Calu3 (cell line): ENCODE data around the gene TIMMDC1. TPM values are rescaled to one million over a fixed set of nuclear protein-coding genes. Genes with fewer than 3 reads are reported as not detected.

Experiments used
- BruUV-seq: library from RNA; stranded (reverse); fragments of 400-500 nt; replicated peaks from 2 replicates; lab custom pipeline; 2021; lab: Mats Ljungman, UMichigan
- CTCF ChIA-PET: fragments of 300-600 bp; sonication (Branson Sonifier 250); formaldehyde crosslinking; loops from one replicate; lab custom pipeline; 2022; ENCODE audit warnings: antibody characterized with exemption; lab: Charles Lee
- DNase-seq: peaks from one replicate; pipeline ENCODE4 v3.0.0; 2022
- H3K27ac Mint-ChIP-seq: one replicate; pipeline ENCODE4 v1.8.0; 2022; ENCODE audit warnings: mixed read lengths; ENCODE audit not compliant: unreplicated experiment
- H3K27me3 Mint-ChIP-seq: one replicate; pipeline ENCODE4 v1.8.0; 2022; ENCODE audit warnings: mixed read lengths; ENCODE audit not compliant: unreplicated experiment
- H3K36me3 Mint-ChIP-seq: one replicate; pipeline ENCODE4 v1.8.0; 2022; ENCODE audit warnings: mild to moderate bottlenecking, moderate library complexity, mixed read lengths; ENCODE audit not compliant: insufficient read depth, unreplicated experiment
- H3K4me1 Mint-ChIP-seq: one replicate; pipeline ENCODE4 v1.8.0; 2022; ENCODE audit warnings: mild to moderate bottlenecking, low read depth, mixed read lengths; ENCODE audit not compliant: unreplicated experiment
- H3K4me3 Mint-ChIP-seq: one replicate; pipeline ENCODE4 v1.8.0; 2022; ENCODE audit warnings: mild to moderate bottlenecking, low read depth, moderate library complexity, mixed read lengths; ENCODE audit not compliant: unreplicated experiment
- H3K9me3 Mint-ChIP-seq: one replicate; pipeline ENCODE4 v1.8.0; 2022; ENCODE audit warnings: low read depth, mixed read lengths; ENCODE audit not compliant: unreplicated experiment
- intact Hi-C: fragments of 100-400 bp; cut with micrococcal nuclease; formaldehyde crosslinking; loops from one replicate; pipeline ENCODE4 v1.10.0; 2022; ENCODE audit not compliant: unreplicated experiment
- total RNA-seq: library from RNA; stranded (reverse); gene quantifications from 2 replicates; pipeline ENCODE4 v1.2.3, GENCODE V29; 2022
- TF ChIP-seq, protein P1 (sequence below): fragments of 200-600 bp; IDR thresholded peaks from one replicate; pipeline ENCODE4 v1.8.0; 2022; ENCODE audit warnings: antibody characterized with exemption; ENCODE audit not compliant: unreplicated experiment

Gene TIMMDC1
- total RNA-seq, 1 experiment from 2014 or later = 84.1 TPM

DNA sequence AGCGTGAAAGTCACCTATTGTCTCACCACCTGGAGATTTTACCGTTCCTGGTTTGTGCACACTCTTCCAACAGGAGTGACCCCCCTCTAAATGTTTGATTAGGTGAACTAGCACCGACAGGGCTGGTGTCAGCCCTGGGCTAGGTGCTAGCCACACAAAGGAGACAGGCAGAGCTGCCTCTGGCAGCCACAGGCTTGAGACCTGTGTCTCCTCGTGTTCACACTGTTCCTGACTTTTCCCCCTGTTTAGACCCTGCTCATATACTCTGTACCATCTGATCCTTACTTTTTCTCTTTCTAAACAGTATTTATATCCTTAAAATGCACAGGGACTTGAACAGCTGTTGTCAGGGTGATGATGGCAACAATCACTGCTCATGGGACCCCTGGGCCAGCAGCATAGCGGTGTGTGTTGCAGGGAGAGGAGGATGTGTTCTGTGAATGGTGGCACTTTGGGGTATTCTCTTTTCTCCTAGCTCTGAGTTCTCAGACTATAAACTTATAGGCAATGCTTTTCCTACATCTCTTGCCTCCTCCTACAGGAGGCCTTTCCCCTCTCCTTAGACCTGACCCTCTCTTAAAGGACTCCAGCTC is 55.6 kb downstream of the TIMMDC1 start:
- intact Hi-C loops = no loop called here
- Mint-ChIP-seq H3K4me3 (no peak overlapping the region), H3K36me3 (no peaks in the 10 kb centered on the region), H3K27me3 (peaks cover 8% of the 10 kb centered on the region), H3K4me1 (no peaks in the 10 kb centered on the region), H3K9me3 (no peaks in the 10 kb centered on the region), H3K27ac (no peak overlapping the region)
- BruUV-seq = no TSS peak
- TF ChIP-seq, protein P1, sequence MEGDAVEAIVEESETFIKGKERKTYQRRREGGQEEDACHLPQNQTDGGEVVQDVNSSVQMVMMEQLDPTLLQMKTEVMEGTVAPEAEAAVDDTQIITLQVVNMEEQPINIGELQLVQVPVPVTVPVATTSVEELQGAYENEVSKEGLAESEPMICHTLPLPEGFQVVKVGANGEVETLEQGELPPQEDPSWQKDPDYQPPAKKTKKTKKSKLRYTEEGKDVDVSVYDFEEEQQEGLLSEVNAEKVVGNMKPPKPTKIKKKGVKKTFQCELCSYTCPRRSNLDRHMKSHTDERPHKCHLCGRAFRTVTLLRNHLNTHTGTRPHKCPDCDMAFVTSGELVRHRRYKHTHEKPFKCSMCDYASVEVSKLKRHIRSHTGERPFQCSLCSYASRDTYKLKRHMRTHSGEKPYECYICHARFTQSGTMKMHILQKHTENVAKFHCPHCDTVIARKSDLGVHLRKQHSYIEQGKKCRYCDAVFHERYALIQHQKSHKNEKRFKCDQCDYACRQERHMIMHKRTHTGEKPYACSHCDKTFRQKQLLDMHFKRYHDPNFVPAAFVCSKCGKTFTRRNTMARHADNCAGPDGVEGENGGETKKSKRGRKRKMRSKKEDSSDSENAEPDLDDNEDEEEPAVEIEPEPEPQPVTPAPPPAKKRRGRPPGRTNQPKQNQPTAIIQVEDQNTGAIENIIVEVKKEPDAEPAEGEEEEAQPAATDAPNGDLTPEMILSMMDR = no peak
- CTCF ChIA-PET = no interaction called here
- no peak for DNase-seq

DNA sequence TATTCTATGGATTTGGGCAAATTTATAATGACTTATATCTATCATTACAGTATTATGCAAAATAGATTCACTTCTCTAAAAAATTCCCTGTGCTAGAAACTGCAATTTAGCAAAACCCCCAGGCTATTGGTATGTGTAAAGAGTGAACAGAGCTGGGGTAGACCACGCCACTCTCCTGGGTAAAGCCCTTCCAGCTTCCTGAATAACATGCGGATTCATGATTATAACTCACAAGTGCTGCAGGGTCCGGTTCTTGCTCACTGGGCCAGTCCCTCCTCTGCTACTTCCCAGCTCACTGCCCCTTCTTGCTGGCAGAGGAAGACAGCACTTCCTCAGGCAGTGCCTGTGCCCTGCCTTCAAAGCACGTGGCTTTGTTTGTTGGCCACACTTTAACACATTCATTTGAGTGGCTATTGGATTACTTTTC is 57.0 kb downstream of the TIMMDC1 start:
- no peak overlapping the region for H3K4me3 Mint-ChIP-seq
- BruUV-seq = no TSS peak
- CTCF ChIA-PET = no interaction called here
- TF ChIP-seq, protein P1 = no peak
- peaks cover 8% of the 10 kb centered on the region for H3K27me3 Mint-ChIP-seq
- H3K27ac Mint-ChIP-seq = no peak overlapping the region
- intact Hi-C loops = no loop called here
- H3K36me3 Mint-ChIP-seq = no peaks in the 10 kb centered on the region
- no peak for DNase-seq
- H3K9me3 Mint-ChIP-seq = no peaks in the 10 kb centered on the region
- H3K4me1 Mint-ChIP-seq = no peaks in the 10 kb centered on the region

GRCh38 chr3:119555929-119556328 is 57.6 kb downstream of the TIMMDC1 start:
- intact Hi-C loops = no loop called here
- BruUV-seq = no TSS peak
- CTCF ChIA-PET = no interaction called here

DNA sequence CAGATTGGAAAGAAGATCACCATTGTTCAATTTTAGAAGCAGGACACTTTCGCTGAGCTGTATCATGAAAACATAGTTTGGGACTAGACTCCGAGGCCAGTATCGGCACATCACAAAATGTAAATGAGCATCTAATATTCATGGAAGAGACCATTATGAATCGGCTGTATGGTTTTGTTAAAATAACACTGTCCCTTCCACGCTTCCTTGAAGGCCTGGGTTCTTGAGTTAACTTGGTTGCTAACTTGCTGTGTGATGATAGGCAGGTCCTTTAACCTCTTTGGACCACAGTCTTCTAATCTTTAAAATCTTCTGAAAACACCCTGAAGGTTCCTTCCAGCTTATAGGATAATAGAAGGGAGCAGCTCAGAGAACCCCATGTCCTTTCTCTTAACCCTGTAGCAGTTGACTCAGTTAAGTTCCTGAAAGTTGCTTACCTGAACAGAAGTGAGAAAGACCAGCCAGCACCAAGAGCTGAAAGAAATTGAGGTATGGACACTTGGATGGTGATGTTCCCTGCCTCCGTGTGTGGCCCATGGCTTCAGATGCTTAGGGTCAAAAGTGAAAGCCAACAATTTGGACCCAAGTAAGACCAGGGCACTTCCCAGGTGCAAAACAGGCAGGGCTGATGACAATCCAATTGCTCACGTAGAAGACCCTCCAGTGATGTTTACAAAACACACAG is 59.0 kb downstream of the TIMMDC1 start:
- CTCF ChIA-PET = no interaction called here
- Mint-ChIP-seq H3K27ac (no peak overlapping the region), H3K4me1 (no peaks in the 10 kb centered on the region), H3K36me3 (no peaks in the 10 kb centered on the region), H3K9me3 (no peaks in the 10 kb centered on the region), H3K27me3 (peaks cover 8% of the 10 kb centered on the region), H3K4me3 (no peak overlapping the region)
- no peak for DNase-seq
- TF ChIP-seq, protein P1 = no peak
- no TSS peak for BruUV-seq
- intact Hi-C loops = no loop called here

More at GRCh38 chr3:119555929-119556328, 57.6 kb downstream of the TIMMDC1 start:
- Mint-ChIP-seq H3K4me3 (no peak overlapping the region), H3K4me1 (no peaks in the 10 kb centered on the region), H3K27me3 (peaks cover 8% of the 10 kb centered on the region), H3K27ac (no peak overlapping the region), H3K36me3 (no peaks in the 10 kb centered on the region), H3K9me3 (no peaks in the 10 kb centered on the region)
- no peak for DNase-seq
- TF ChIP-seq, protein P1 = no peak
